Lung (tissue), 12 donors: Measurements from ENCODE around the gene ADORA1. TPM values are rescaled to one million over a fixed set of nuclear protein-coding genes. Genes with fewer than 3 reads are reported as not detected.

Source experiments
- ATAC-seq: fragments of 200-7000 bp; cut with Tn5 transposase; one replicate; pipeline ENCODE4 v1.9.1; 2020; ENCODE audit warnings: moderate number of reproducible peaks; ENCODE audit not compliant: insufficient read depth, low FRiP score
- DNase-seq, 3 donors: peaks; one replicate each; pipeline ENCODE4 v3.0.0-alpha.2; 2013 to 2017
- H3K27ac ChIP-seq, 2 donors: one replicate each; pipeline ENCODE4 v1.5.1; 2013; ENCODE audit warnings: mild to moderate bottlenecking in 2 of 2, moderate library complexity in 2 of 2, control low read depth in 1 of 2, inconsistent platforms in 1 of 2, low read depth in 1 of 2, low read length in 1 of 2
- H3K27me3 ChIP-seq, 3 donors: one replicate each; pipeline ENCODE4 v1.5.1; 2013; ENCODE audit warnings: low read length in 2 of 3; ENCODE audit not compliant: control insufficient read depth in 3 of 3, insufficient read depth in 3 of 3
- H3K36me3 ChIP-seq, 4 donors: one replicate each; pipeline ENCODE4 v1.5.1; 2013; ENCODE audit warnings: low read length in 4 of 4, mild to moderate bottlenecking in 1 of 4, moderate library complexity in 1 of 4; ENCODE audit not compliant: control insufficient read depth in 4 of 4, insufficient read depth in 4 of 4
- H3K4me1 ChIP-seq, 5 donors: one replicate each; pipeline ENCODE4 v1.5.1; 2013; ENCODE audit warnings: low read length in 5 of 5, mild to moderate bottlenecking in 2 of 5, moderate library complexity in 1 of 5; ENCODE audit not compliant: control insufficient read depth in 5 of 5, insufficient read depth in 5 of 5
- H3K4me3 ChIP-seq: one replicate; pipeline ENCODE4 v1.5.1; 2013; ENCODE audit warnings: mild to moderate bottlenecking, control low read depth, moderate library complexity
- H3K9ac ChIP-seq, 2 donors: one replicate each; pipeline ENCODE4 v1.5.1; 2013; ENCODE audit warnings: low read length in 2 of 2, control low read depth in 1 of 2; ENCODE audit not compliant: insufficient read depth in 1 of 2
- H3K9me3 ChIP-seq, 4 donors: one replicate each; pipeline ENCODE4 v1.5.1; 2013; ENCODE audit warnings: low read length in 3 of 4, mild to moderate bottlenecking in 1 of 4, moderate library complexity in 1 of 4; ENCODE audit not compliant: control insufficient read depth in 4 of 4, insufficient read depth in 3 of 4
- CTCF ChIP-seq: IDR thresholded peaks from 2 replicates; pipeline ENCODE4 v1.5.1; 2012; ENCODE audit warnings: mild to moderate bottlenecking; ENCODE audit errors: control extremely low read depth, extremely low read depth
- WGBS, 2 donors: extraction: QIAGEN DNeasy Blood & Tissue Kit; methylation state at CpG; one replicate each; pipeline ENCODE4 v1.1.7; 2013; 5-methylcytosine and 5-hydroxymethylcytosine counted together
- polyA plus RNA-seq, 2 donors: library from polyadenylated mRNA; stranded (reverse); fragments of 200-250 nt; gene quantifications; one replicate each; pipeline ENCODE4 v1.2.1, GENCODE V29; 2013
- total RNA-seq, 2 donors: library from RNA; depleted of rRNA in 1 of 2; stranded (reverse); fragments of >200 nt in 1 of 2; gene quantifications; one replicate each; pipeline ENCODE4 v1.2.1, GENCODE V29; 2014 to 2021
- donor health status: control.
- donor health status: control.
- donor health status: Bipolar disorder and iron deficiency.
- donor health status: healthy.
- donor health status: DM: yes; HTN: yes; CAD: no.

The ADORA1 gene
- total and polyA plus RNA-seq, 4 donors: 0.57 to 2.3 (median 0.79) TPM

- no peak overlapping the region for H3K9ac ChIP-seq
- peaks cover 0 to 9% (median 2%) of the 10 kb centered on the region in 5 donors for H3K4me1 ChIP-seq
- TF ChIP-seq CTCF: no peak
- H3K27ac ChIP-seq: no peak overlapping the region
- no peak for DNase-seq
- no peaks in the 10 kb centered on the region for H3K36me3 ChIP-seq
- H3K27me3 ChIP-seq: no peaks in the 10 kb centered on the region
- H3K4me3 ChIP-seq: no peak overlapping the region
- no peak for ATAC-seq
- WGBS, 2 donors: 91 to 94% methylated on average over 10 of the region's 10 CpGs
- H3K9me3 ChIP-seq: no peaks in the 10 kb centered on the region
These were observed 52.1 kb downstream of the ADORA1 start for GRCh38 chr1:203179667-203180005.

GRCh38 chr1:203180611-203181330, 53.2 kb downstream of the ADORA1 start:
- Histone ChIP-seq H3K9ac (no peak overlapping the region), H3K27ac (no peak overlapping the region), H3K4me3 (no peak overlapping the region), H3K27me3 (no peaks in the 10 kb centered on the region), H3K4me1 (peaks cover 0 to 9% (median 2%) of the 10 kb centered on the region in 5 donors), H3K36me3 (no peaks in the 10 kb centered on the region), H3K9me3 (no peaks in the 10 kb centered on the region)
- 89 to 90% methylated on average over 11 of the region's 11 CpGs for WGBS, 2 donors
- TF ChIP-seq CTCF: no peak
- DNase-seq: no peak
- ATAC-seq: no peak

GRCh38 chr1:203181586-203182386, 54.3 kb downstream of the ADORA1 start:
- no peaks in the 10 kb centered on the region for H3K27me3 ChIP-seq
- WGBS, 2 donors: 63 to 74% methylated on average over 10 of the region's 10 CpGs
- no peak for TF ChIP-seq CTCF
- no peak overlapping the region for H3K4me3 ChIP-seq
- ATAC-seq: no peak
- DNase-seq: no peak
- no peaks in the 10 kb centered on the region for H3K9me3 ChIP-seq
- peaks cover 0 to 9% (median 4%) of the 10 kb centered on the region in 5 donors for H3K4me1 ChIP-seq
- H3K27ac ChIP-seq: no peak overlapping the region
- no peak overlapping the region for H3K9ac ChIP-seq
- H3K36me3 ChIP-seq: no peaks in the 10 kb centered on the region
